ENCODE results near the gene MYBBP1A.

MYBBP1A gene

DNA sequence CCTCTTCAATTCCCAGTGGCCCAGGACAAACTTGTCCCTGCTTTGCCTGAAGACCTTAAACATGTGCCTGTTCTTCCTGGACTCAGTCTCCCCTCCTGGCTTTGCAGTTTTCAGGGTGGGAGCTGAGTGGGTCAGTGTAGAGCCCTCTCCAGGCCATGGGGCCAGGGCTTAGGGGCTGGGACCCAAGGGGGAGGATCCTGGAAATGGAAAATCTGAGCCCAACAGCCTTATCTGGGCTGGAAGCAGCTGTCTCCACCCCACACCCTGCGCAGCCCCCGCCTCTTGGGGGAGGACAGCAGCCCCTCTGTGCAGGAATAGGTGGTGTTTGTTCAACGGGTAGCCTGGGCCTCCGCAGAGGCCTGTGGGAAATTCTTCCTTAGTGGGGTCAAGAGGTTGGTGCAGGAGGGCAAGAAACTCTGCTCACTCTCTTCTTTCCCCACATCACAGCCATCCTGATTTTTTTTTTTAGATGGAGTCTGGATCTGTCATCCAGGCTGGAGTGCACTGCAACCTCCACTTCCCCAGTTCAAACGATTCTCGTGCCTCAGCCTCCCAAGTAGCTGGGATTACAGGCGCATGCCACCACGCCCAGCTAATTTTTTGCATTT lies 22.3 kb upstream of the MYBBP1A start:
- Histone ChIP-seq H3K4me3 (IDR thresholded peaks at IDR 0.05; ENCODE audit: insufficient read depth, low read depth, low read length) (no peak overlapping the region), H3K27ac (no peak overlapping the region), H4K20me1 (ENCODE audit: insufficient read depth) (no peaks in the 10 kb centered on the region), H3K9ac (no peak overlapping the region), H3K4me1 (ENCODE audit: low read depth, poor library complexity, severe bottlenecking) (peaks cover 18% of the 10 kb centered on the region), H2AFZ (ENCODE audit: low read depth) (no peak overlapping the region), H3K36me3 (ENCODE audit: insufficient read depth) (no peaks in the 10 kb centered on the region), H3K4me2 (no peak overlapping the region), H3K27me3 (ENCODE audit: insufficient read depth, low read depth) (peaks cover under 1% of the 10 kb centered on the region; the same call in 1 of the 2 replicates), H3K79me2 (ENCODE audit: insufficient read depth, low read depth) (no peaks in the 10 kb centered on the region)
- TF ChIP-seq, protein P1, sequence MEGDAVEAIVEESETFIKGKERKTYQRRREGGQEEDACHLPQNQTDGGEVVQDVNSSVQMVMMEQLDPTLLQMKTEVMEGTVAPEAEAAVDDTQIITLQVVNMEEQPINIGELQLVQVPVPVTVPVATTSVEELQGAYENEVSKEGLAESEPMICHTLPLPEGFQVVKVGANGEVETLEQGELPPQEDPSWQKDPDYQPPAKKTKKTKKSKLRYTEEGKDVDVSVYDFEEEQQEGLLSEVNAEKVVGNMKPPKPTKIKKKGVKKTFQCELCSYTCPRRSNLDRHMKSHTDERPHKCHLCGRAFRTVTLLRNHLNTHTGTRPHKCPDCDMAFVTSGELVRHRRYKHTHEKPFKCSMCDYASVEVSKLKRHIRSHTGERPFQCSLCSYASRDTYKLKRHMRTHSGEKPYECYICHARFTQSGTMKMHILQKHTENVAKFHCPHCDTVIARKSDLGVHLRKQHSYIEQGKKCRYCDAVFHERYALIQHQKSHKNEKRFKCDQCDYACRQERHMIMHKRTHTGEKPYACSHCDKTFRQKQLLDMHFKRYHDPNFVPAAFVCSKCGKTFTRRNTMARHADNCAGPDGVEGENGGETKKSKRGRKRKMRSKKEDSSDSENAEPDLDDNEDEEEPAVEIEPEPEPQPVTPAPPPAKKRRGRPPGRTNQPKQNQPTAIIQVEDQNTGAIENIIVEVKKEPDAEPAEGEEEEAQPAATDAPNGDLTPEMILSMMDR (conservative IDR thresholded peaks at IDR 0.05; ENCODE audit: low read depth, low read length) = no peak

DNA sequence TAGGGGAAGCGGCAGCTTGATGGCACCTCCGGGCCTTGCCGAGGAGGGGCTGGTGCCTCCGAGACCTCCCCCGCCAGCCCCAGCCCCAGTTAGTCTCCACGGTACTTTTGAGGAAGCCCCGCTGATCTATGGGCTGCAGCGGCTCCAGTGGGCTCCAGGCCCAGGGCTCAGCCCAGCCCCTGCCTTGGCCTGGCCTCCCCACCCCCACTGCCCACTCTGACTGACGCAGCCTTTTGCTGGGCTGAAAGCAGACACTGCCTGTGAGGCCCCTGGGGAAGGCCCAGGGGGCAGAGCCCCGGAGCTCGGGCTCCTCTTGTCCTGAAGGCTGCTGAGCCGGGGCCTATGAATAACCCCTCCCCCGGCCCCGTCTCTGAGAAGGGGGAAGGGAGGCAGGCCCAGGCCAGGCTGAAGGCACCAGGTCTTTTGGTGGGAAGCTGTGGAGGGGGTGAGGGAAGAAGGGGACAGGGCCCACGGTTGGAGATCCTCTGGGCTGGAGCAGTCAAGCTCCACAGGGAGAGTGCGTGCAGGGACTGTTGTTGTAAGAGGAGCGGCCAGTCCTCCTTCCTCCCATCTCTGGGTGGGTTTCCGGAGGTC lies 21.6 kb upstream of the MYBBP1A start:
- no peak overlapping the region for H3K9ac ChIP-seq
- no peaks in the 10 kb centered on the region; the same call in 1 of the 2 replicates for H3K27me3 ChIP-seq (ENCODE audit: insufficient read depth, low read depth)

DNA sequence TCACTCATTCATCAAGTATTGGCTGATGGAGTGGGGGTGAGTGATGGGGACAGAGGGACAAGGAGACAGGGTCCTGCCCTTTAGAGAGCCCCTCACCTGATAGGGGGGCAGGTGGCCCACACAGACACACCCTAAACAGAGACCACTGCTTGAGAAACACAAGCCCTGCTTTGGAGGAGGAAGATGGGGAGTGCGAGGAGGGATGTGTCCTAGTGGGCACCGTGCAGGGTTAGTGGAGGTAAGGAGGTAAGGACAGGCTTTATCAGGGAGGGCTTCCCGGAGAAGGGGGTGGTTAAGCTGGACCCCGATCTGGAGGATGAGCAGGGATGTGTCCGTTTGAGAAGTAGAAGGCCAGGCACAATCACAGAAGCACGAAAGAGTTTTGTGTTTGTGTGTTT lies 21.0 kb upstream of the MYBBP1A start:
- no peak overlapping the region for H3K4me2 ChIP-seq

More for the DNA sequence above, 21.6 kb upstream of the MYBBP1A start:
- Histone ChIP-seq H3K36me3 (ENCODE audit: insufficient read depth) (no peaks in the 10 kb centered on the region), H3K4me2 (no peak overlapping the region), H3K79me2 (ENCODE audit: insufficient read depth, low read depth) (no peaks in the 10 kb centered on the region), H2AFZ (ENCODE audit: low read depth) (no peak overlapping the region), H3K4me3 (IDR thresholded peaks at IDR 0.05; ENCODE audit: insufficient read depth, low read depth, low read length) (no peak overlapping the region), H3K4me1 (ENCODE audit: low read depth, poor library complexity, severe bottlenecking) (peaks cover 18% of the 10 kb centered on the region), H3K27ac (no peak overlapping the region), H4K20me1 (ENCODE audit: insufficient read depth) (no peaks in the 10 kb centered on the region)
- TF ChIP-seq, protein P1 (conservative IDR thresholded peaks at IDR 0.05; ENCODE audit: low read depth, low read length) = no peak

DNA sequence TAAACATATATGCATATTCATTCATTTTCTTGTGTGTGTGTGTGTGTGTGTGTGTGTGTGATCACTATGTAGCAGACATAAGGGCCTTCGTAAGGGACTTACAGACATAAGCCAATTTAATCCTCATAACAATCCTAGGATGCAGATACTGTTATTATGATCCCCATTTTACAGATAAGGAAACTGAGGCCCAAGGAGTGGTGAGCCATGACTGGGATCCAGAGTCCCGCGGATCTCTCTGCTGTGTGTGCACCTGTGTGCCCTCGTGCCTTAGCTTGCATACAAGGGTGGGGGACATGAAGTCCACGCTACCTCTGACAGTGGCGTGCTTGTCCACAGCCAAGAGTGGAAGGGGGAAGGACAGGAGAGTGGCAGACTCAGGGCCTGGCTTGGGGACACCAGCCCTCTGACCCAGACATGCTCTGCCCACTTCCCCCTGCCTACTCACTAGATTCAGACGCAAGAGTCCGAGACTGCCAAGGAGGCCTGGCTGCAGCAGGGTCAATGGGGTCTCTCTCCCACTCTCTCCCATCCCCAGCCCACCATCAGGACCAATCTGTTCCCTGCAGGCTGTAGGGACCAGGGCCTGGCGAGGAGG lies 19.4 kb upstream of the MYBBP1A start:
- Histone ChIP-seq H4K20me1 (ENCODE audit: insufficient read depth) (no peaks in the 10 kb centered on the region), H3K9ac (no peak overlapping the region), H3K27me3 (ENCODE audit: insufficient read depth, low read depth) (no peaks in the 10 kb centered on the region; the same call in 1 of the 2 replicates), H3K36me3 (ENCODE audit: insufficient read depth) (no peaks in the 10 kb centered on the region), H3K27ac (no peak overlapping the region), H3K4me3 (IDR thresholded peaks at IDR 0.05; ENCODE audit: insufficient read depth, low read depth, low read length) (no peak overlapping the region), H3K4me1 (ENCODE audit: low read depth, poor library complexity, severe bottlenecking) (peaks cover 18% of the 10 kb centered on the region), H3K4me2 (no peak overlapping the region), H2AFZ (ENCODE audit: low read depth) (no peak overlapping the region), H3K79me2 (ENCODE audit: insufficient read depth, low read depth) (no peaks in the 10 kb centered on the region)
- TF ChIP-seq, protein P1 (conservative IDR thresholded peaks at IDR 0.05; ENCODE audit: low read depth, low read length) = no peak

More for the DNA sequence above, 21.0 kb upstream of the MYBBP1A start:
- Histone ChIP-seq H3K4me3 (IDR thresholded peaks at IDR 0.05; ENCODE audit: insufficient read depth, low read depth, low read length) (no peak overlapping the region), H3K27ac (no peak overlapping the region), H3K27me3 (ENCODE audit: insufficient read depth, low read depth) (no peaks in the 10 kb centered on the region; the same call in 1 of the 2 replicates), H3K4me1 (ENCODE audit: low read depth, poor library complexity, severe bottlenecking) (peaks cover 18% of the 10 kb centered on the region), H3K79me2 (ENCODE audit: insufficient read depth, low read depth) (no peaks in the 10 kb centered on the region), H2AFZ (ENCODE audit: low read depth) (no peak overlapping the region), H3K36me3 (ENCODE audit: insufficient read depth) (no peaks in the 10 kb centered on the region), H4K20me1 (ENCODE audit: insufficient read depth) (no peaks in the 10 kb centered on the region), H3K9ac (no peak overlapping the region)
- TF ChIP-seq, protein P1 (conservative IDR thresholded peaks at IDR 0.05; ENCODE audit: low read depth, low read length) = no peak

All from KMS-11 (cell line).